Choroid plexus epithelial cell (primary cell): ENCODE measurements around the gene STAMBPL1.
"Not testable (repeated sequence)": the region's sequence is repeated elsewhere in the genome, so short reads cannot be mapped to it uniquely, and the experiment has no call there.

ENCODE experiments used
- DNase-seq: peaks from one replicate; pipeline ENCODE4 v3.0.0-alpha.2; 2010; ENCODE audit warnings: low read depth
- H3K4me3 ChIP-seq: 2 replicates; pipeline ENCODE4 v1.5.1; 2011; ENCODE audit warnings: low read depth, mild to moderate bottlenecking, control low read depth, low read length, moderate library complexity
- CTCF ChIP-seq: conservative IDR thresholded peaks from 2 replicates; pipeline ENCODE4 v1.5.1; 2011; ENCODE audit warnings: low read depth, mild to moderate bottlenecking, control low read depth, inconsistent platforms, low read length, moderate library complexity

STAMBPL1 gene

GRCh38 chr10:88835096-88835909 lies 44.7 kb upstream of the STAMBPL1 start:
- peak; percentile 93 for DNase-seq
- TF ChIP-seq CTCF = peak; percentile 92
- H3K4me3 ChIP-seq = no peak overlapping the region

GRCh38 chr10:88835910-88836221 lies 44.2 kb upstream of the STAMBPL1 start:
- no peak for TF ChIP-seq CTCF
- DNase-seq = no peak
- no peak overlapping the region for H3K4me3 ChIP-seq

- not testable (repeated sequence) for DNase-seq, H3K4me3 ChIP-seq
Measured at GRCh38 chr10:88837632-88838031, 42.4 kb upstream of the STAMBPL1 start.

- DNase-seq = no peak
- no peak overlapping the region for H3K4me3 ChIP-seq
- TF ChIP-seq CTCF = no peak
Measured at GRCh38 chr10:88838766-88839350, 41.2 kb upstream of the STAMBPL1 start.

- no peak for DNase-seq
- no peak for TF ChIP-seq CTCF
- H3K4me3 ChIP-seq = no peak overlapping the region
Measured at GRCh38 chr10:88840104-88840503, 39.9 kb upstream of the STAMBPL1 start.

- H3K4me3 ChIP-seq = no peak overlapping the region
- TF ChIP-seq CTCF = no peak
- no peak for DNase-seq
Measured at GRCh38 chr10:88840881-88841280, 39.2 kb upstream of the STAMBPL1 start.

GRCh38 chr10:88841316-88842111 lies 38.5 kb upstream of the STAMBPL1 start:
- no peak overlapping the region for H3K4me3 ChIP-seq
- no peak for DNase-seq

More at GRCh38 chr10:88841316-88842111, 38.5 kb upstream of the STAMBPL1 start:
- TF ChIP-seq CTCF = no peak
